A673 (cell line): ENCODE results near the gene MRE11.

Experiments
- CTCF ChIP-seq: fragments of 300-800, 200-600 bp; sonication (generic); conservative IDR thresholded peaks from 2 replicates; pipeline ENCODE4 v1.5.1; 2017; ENCODE audit warnings: low read depth, mild to moderate bottlenecking, antibody characterized with exemption, low read length, moderate library complexity, mixed read lengths
- EZH2 ChIP-seq: fragments of 200-600 bp; sonication (generic); IDR thresholded peaks from 2 replicates; pipeline ENCODE4 v1.6.1; 2017; ENCODE audit warnings: borderline replicate concordance, low read depth, mild to moderate bottlenecking, mixed read lengths, antibody characterized with exemption, low read length; ENCODE audit not compliant: poor library complexity, severe bottlenecking

GRCh38 chr11:94493281-94494125, at the start of gene MRE11, which contains the start of gene ANKRD49:
- TF ChIP-seq CTCF (no peak), EZH2 (no peak)
